Measurements from ENCODE around the gene CPSF7. TPM values are rescaled to one million over a fixed set of nuclear protein-coding genes. Genes with fewer than 3 reads are reported as not detected.
"Not testable (repeated sequence)": the region's sequence is repeated elsewhere in the genome, so short reads cannot be mapped to it uniquely, and the experiment has no call there.

CPSF7 gene
- total RNA-seq, 1 donor from 2014 or later = 112 TPM

GRCh38 chr11:61437496-61437895, 7.7 kb upstream of the CPSF7 start:
- H3K4me1 Mint-ChIP-seq = peaks cover 9% of the 10 kb centered on the region
- H3K27ac Mint-ChIP-seq = no peak overlapping the region
- H3K9me3 Mint-ChIP-seq = no peaks in the 10 kb centered on the region
- no peaks in the 10 kb centered on the region for H3K27me3 Mint-ChIP-seq (ENCODE audit: low read depth)
- TF ChIP-seq, protein P1, sequence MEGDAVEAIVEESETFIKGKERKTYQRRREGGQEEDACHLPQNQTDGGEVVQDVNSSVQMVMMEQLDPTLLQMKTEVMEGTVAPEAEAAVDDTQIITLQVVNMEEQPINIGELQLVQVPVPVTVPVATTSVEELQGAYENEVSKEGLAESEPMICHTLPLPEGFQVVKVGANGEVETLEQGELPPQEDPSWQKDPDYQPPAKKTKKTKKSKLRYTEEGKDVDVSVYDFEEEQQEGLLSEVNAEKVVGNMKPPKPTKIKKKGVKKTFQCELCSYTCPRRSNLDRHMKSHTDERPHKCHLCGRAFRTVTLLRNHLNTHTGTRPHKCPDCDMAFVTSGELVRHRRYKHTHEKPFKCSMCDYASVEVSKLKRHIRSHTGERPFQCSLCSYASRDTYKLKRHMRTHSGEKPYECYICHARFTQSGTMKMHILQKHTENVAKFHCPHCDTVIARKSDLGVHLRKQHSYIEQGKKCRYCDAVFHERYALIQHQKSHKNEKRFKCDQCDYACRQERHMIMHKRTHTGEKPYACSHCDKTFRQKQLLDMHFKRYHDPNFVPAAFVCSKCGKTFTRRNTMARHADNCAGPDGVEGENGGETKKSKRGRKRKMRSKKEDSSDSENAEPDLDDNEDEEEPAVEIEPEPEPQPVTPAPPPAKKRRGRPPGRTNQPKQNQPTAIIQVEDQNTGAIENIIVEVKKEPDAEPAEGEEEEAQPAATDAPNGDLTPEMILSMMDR (IDR thresholded peaks at IDR 0.05; ENCODE audit: unreplicated experiment) = no peak
- no peak overlapping the region for H3K4me3 Mint-ChIP-seq
- H3K36me3 Mint-ChIP-seq = peaks cover 41% of the 10 kb centered on the region
- no peak for DNase-seq (ENCODE audit: low spot score in 2 of 2, unreplicated experiment in 2 of 2)

DNA sequence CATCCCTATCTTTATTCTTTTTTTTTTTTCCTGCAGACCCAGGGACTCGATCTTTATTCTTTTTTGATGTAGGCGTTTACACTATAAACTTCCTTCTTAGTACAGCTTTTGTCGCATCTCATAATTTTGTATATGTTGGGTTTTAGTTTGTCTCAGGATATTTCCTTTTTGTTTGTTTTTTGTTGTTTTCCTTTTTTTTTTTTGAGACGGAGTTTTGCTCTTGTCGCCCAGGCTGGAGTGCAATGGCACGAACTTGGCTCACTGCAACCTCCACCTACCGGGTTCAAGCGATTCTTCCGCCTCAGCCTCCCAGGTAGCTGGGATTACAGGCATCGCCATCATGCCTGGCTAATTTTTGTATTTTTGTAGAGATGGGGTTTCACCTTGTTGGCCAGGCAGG, 1.1 kb upstream of the CPSF7 start:
- H3K27ac Mint-ChIP-seq = peak overlapping the region; percentile 97
- peaks cover 26% of the 10 kb centered on the region for H3K4me1 Mint-ChIP-seq
- H3K4me3 Mint-ChIP-seq = peak overlapping the region; percentile 92
- H3K27me3 Mint-ChIP-seq (ENCODE audit: low read depth); H3K9me3 Mint-ChIP-seq; DNase-seq (ENCODE audit: low spot score in 2 of 2, unreplicated experiment in 2 of 2): not testable (repeated sequence)
- peaks cover 15% of the 10 kb centered on the region for H3K36me3 Mint-ChIP-seq

DNA sequence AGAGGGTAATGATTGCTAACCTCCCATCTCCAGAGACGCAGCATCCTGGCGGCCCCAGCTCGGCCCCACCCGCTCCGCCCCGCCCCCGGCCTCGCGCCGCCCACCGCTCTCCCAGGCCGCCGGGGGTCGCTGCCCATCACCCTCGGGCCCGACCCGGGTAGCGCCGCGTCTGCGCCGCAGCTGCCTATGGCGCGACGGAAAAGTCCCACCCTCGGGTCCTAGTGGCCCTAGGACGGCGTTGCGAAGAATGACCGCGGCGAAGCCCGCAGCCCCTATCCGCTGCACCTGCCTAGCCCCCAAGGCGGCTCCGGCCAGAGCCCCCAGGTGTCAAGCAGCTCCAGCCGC, 457 bp downstream of the CPSF7 start:
- peak overlapping the region; percentile 92 for H3K4me3 Mint-ChIP-seq
- peak; percentile 43 to 68 for DNase-seq (ENCODE audit: low spot score in 2 of 2, unreplicated experiment in 2 of 2)
- H3K4me1 Mint-ChIP-seq = peaks cover 20% of the 10 kb centered on the region
- H3K27me3 Mint-ChIP-seq (ENCODE audit: low read depth) = no peaks in the 10 kb centered on the region
- no peaks in the 10 kb centered on the region for H3K9me3 Mint-ChIP-seq
- H3K27ac Mint-ChIP-seq = peak overlapping the region; percentile 98
- TF ChIP-seq, protein P1 (IDR thresholded peaks at IDR 0.05; ENCODE audit: unreplicated experiment) = no peak
- H3K36me3 Mint-ChIP-seq = peaks cover 23% of the 10 kb centered on the region

- TF ChIP-seq, protein P1 (IDR thresholded peaks at IDR 0.05; ENCODE audit: unreplicated experiment) = no peak
- peaks cover 38% of the 10 kb centered on the region for H3K36me3 Mint-ChIP-seq
- no peak overlapping the region for H3K27ac Mint-ChIP-seq
- H3K9me3 Mint-ChIP-seq = no peaks in the 10 kb centered on the region
- no peaks in the 10 kb centered on the region for H3K27me3 Mint-ChIP-seq (ENCODE audit: low read depth)
- DNase-seq (ENCODE audit: low spot score in 2 of 2, unreplicated experiment in 2 of 2) = no peak
- H3K4me3 Mint-ChIP-seq = no peak overlapping the region
- peaks cover 7% of the 10 kb centered on the region for H3K4me1 Mint-ChIP-seq
These were observed 4.2 kb downstream of the CPSF7 start for GRCh38 chr11:61425367-61426131.

DNA sequence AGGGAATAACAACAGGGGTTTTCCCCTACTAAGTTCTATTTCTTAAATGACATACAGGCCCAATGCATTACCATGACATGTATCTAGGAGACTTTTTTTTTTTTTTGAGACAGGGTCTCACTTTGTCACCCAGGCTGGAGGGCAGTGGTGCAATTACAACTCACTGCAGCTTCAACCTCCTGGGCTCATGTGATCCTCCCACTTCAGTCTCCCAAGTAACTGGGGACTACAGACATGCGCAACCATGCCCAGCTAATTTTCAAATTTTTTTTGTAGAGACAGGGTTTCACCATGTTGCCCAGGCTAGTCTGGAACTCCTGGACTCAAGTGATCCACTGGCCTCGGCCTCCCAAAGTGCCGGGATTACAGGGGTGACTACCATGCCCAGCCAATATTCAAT, 7.5 kb downstream of the CPSF7 start:
- Mint-ChIP-seq H3K27ac (peak overlapping the region; percentile 7), H3K4me1 (peaks cover 3% of the 10 kb centered on the region), H3K27me3 (ENCODE audit: low read depth) (no peaks in the 10 kb centered on the region), H3K36me3 (peaks cover 47% of the 10 kb centered on the region), H3K9me3 (no peaks in the 10 kb centered on the region), H3K4me3 (no peak overlapping the region)
- TF ChIP-seq, protein P1 (IDR thresholded peaks at IDR 0.05; ENCODE audit: unreplicated experiment) = no peak
- DNase-seq (ENCODE audit: low spot score in 2 of 2, unreplicated experiment in 2 of 2) = no peak

GRCh38 chr11:61418136-61418535, 11.6 kb downstream of the CPSF7 start:
- Mint-ChIP-seq H3K27me3 (ENCODE audit: low read depth) (no peaks in the 10 kb centered on the region), H3K27ac (no peak overlapping the region), H3K4me3 (no peak overlapping the region), H3K9me3 (no peaks in the 10 kb centered on the region), H3K4me1 (peaks cover 3% of the 10 kb centered on the region), H3K36me3 (peaks cover 54% of the 10 kb centered on the region)
- TF ChIP-seq, protein P1 (IDR thresholded peaks at IDR 0.05; ENCODE audit: unreplicated experiment) = no peak
- no peak for DNase-seq (ENCODE audit: low spot score in 2 of 2, unreplicated experiment in 2 of 2)

Measured in mesothelial cell of epicardium (in vitro differentiated cells).